ENCODE results near the gene HCN3.
"Not testable (repeated sequence)": the region's sequence is repeated elsewhere in the genome, so short reads cannot be mapped to it uniquely, and the experiment has no call there.

The HCN3 gene

DNA sequence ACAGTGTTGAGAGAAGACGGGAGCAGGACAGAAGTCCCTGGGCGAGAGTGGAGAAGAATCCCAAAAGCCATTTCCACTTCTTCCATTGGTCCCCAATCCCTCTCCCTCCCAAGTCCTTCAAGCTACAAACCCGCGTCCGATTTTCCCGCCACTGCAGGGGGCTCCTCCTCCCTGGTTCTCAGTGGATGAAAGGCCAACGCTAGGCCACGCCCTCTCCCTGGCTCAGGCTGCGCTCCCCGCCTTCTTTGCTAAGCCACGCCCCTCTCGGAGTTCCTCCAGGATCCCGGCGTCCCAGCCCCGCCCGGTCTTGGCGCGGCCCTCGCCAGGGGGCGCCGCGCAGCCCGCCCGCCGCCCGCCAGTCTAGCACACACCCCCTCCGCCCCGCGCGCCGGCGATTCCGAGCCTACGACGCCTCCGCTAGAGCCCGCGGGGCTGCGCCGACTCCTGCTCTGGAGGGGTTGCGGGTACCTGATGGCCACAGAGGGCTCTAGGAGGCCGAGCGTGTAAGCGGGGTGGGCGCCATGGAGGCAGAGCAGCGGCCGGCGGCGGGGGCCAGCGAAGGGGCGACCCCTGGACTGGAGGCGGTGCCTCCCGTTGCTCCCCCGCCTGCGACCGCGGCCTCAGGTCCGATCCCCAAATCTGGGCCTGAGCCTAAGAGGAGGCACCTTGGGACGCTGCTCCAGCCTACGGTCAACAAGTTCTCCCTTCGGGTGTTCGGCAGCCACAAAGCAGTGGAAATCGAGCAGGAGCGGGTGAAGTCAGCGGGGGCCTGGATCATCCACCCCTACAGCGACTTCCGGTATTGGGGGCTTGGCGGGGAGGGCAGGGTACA, at the start of gene HCN3:
Gene HCN3, plus strand, starts transcription at position 394 of the 832 bp plus-strand sequence. Its CDS starts 128 bp downstream, at position 522.
- DNase-seq, result peak; percentile 99

DNA sequence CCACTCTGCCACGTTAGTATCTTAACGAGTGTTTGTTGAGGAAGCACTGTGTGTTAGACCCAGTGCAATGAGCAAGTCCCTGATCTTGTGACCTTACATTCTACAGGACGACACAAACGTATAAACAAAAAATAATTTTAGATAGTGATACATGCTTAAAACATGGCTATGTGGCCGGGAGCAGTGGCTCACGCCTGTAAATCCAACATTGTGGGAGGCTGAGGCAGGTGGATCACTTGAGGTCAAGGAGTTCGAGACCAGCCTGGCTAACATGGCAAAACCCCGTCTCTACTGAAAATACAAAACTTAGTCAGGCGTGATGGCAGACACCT, 49.2 kb upstream of the HCN3 start:
- no peak for DNase-seq

GRCh38 chr1:155231302-155231701, 46.0 kb upstream of the HCN3 start:
- not testable (repeated sequence) for DNase-seq

DNA sequence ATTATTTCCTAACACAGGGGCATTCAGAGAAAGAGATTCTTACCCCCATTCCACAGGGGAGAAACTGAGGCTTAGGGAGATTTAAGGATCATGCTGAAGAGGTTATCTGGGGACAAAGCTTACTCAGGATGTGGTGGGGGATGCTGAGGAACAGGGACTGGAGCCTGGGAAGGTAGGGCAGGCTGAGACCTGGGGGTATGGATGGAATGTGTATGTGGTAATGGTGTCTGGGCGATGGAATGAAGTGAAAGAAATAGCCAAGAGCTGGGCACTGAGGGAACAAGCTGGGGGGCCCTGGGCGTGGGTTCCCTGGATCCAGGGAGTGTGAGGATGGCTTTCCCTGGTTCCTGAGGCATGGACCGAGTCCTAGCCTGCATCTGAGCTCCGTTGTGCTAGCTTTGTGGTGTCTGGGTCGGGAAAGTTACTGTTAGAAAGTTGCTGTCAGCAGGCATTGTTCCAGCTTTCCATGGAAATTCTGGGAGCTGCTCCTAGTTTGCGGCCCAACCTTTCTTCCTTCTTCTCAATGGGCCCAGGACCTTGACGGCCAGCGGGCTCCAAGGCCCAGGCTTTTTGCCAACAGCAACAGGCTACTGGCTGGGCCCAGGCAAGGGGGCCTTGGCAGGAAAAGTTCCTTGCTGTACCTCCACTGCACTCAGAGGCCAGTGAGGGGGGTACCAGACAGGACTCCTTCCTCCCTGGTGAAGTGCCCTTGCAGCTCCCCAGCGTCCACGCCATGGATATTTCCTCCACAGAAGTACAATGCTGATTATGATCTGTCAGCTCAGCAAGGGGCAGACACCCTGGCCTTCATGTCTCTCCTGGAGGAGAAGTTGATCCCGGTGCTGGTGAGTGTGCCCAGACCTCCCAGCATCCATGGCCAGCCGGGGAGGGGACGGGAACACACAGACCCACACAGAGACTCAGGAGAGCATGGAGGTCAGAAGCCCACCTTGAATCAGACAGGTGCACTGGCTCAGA, 45.0 kb upstream of the HCN3 start:
- not testable (repeated sequence) for DNase-seq

- not testable (repeated sequence) for DNase-seq
These were observed 43.8 kb upstream of the HCN3 start for GRCh38 chr1:155233502-155233901.

GRCh38 chr1:155235375-155235774, 41.9 kb upstream of the HCN3 start:
- DNase-seq, result not testable (repeated sequence)

DNA sequence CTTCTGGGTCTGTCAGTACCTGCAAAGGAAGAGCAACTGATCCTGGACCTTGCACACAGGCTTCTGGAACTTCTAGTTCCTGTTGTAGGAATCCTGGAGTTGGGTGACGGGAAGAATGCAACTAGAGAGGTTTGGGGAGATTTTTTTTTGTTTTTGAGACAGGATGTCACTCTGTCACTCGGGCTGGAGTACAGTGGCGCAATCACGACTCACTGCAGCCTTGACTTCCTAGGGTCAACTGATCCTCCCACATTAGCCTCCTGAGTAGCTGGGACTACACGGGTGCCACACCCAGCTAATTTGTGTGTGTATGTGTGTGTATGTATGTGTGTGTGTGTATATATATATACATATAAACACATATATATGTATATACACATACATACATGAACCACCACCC, 40.8 kb upstream of the HCN3 start:
- DNase-seq, result no peak

DNA sequence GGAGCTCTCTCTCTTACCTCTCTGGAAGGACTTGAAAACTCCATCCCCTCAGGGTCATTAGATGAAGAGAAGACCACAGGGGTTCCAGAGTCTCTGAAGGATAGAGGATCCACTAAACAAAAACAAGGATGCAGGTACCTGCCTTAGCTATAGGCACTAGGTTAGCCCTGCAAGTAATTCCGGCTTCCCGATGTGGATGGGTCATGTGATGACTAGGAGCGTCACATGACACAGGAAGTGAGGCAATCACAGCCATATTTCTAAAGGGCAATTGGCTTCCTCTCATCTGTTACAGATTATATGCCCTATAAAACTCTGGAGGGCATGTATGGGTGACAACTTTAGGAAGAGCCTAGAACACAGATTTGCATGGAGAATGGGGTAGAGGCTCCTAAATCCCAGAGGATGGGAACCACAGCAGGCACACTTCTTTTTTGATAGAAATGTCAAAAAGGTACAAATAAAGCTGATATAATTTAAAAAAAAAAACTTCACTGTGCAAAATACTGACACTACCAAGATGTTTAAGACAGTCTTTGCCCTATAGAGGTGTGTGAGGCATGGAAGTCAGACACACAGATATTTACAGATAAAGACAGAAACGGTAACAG, 36.1 kb upstream of the HCN3 start:
- DNase-seq, result peak; percentile 72

GRCh38 chr1:155241841-155242264, 35.4 kb upstream of the HCN3 start:
- DNase-seq, result no peak

DNA sequence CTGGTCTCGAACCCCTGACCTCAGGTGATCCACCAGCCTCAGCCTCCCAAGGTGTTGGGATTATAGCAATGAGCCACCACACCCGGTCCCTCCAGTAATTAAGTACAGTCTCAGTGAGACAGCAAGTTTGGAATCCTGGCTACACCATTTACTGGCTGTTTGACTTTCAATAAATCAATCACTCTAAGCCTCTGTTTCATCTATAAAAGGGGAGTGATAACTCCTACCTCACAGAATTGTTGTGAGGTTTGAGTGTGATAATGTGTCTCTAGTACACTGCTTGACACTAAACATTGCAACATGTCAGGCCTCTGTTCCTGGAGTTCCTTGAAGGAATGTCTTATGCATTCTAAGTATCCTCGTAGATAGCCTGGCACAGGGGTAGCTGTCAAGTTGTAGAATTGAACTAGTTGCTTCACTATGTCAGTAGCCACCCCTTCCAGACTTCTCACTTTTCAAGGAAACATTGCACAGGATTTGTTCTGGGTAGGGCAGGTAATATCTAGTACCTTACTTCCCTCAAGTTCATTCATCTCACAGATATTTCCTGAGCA, 34.4 kb upstream of the HCN3 start:
- no peak for DNase-seq

DNA sequence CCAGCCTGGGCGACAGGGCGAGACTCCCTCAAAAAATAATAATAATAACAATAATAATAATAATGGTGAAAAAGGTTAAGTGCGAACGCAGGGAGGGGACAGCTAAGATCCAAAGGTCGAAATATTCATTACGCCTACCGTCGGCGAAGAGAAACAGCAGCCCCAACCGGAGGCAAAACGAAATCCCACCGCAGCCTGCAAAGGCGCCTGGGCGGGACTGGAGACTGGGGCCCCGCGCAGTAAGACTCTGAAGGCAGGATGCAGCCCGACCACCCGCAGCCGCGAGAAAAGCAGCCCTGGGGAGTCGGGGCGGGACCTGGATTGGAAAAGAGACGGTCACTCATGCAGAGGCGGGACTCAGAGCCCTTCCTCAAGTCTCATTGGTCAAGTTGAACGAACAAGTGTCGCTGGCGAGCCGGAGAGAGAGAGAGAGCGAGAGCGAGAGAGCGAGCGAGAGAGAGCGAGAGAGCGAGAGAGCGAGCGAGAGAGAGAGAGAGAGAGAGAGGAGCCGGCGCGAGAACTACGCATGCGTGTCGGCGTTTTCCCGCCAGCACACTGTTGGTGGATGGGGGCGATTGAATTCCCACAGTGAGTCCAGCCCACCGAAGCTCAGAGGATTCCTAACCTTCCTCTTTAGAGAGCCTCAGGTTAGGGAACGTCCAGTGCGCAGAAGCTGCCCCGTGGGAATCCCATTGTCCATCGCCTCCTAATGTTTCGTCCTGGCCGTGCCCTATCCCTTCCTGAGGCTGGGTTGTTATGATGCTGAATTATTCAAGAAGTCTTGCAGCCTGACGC, 32.7 kb upstream of the HCN3 start:
- DNase-seq, result peak; percentile 98

DNA sequence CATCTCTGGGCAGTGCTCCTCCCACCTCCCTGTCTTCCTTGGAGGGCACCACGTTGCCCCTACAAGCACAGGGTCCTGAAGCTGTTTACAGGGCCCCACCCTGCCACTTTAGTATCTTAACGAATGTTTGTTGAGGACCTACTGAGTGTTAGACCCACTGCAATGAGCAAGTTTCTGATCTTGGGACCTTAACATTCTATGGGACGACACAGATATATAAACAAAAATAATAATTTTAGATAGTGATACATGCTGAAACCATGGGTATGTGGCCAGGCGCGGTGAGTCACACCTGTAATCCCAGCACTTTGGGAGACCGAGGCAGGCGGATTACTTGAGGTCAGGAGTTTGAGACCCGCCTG, 32.1 kb upstream of the HCN3 start:
- no peak for DNase-seq

- not testable (repeated sequence) for DNase-seq
These were observed 30.5 kb upstream of the HCN3 start for GRCh38 chr1:155246796-155247195.

GRCh38 chr1:155247667-155248553, 29.4 kb upstream of the HCN3 start:
- no peak for DNase-seq

- DNase-seq, result no peak
These were observed 27.0 kb upstream of the HCN3 start for GRCh38 chr1:155250246-155250632.

DNA sequence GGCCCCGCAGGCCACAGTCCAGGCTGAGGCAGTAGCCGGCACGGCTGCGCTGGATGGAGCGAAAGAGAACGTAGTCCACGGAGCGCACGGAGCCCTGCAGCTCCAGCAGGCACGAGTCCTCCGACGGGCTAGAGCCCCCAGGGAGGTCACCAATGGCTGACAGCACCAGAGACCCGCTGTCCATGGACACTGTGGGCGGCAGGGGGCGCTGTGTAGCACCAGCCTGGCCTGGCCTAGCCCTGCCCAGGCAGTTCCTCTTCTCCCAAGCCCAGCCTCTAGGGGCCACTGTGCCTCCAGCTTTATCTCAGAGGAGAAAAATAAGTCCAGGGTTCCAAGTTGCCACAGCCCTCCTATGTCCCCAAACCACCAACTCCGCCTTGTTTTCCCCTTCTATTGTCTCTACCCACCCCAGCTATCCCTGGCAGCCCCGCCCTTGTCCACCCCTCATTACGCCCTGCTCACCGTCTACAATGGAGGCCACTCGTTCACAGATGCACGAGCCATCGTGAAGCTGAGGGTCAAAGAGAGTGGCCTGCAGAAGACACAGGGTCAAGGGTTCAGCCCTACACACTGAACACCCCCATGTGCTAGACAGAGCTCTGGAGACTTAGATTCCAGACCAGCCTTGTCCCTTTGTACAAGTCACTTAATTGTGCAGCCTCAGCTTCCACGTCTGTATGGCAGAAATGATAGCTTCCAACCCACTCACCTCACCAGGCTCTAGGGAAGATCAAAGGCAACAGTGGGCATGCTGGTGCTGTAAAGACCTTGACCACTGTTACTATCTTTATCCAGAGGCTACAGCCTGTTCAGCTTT, 26.4 kb upstream of the HCN3 start:
- DNase-seq, result peak; percentile 95

- DNase-seq, result no peak
These were observed 25.7 kb upstream of the HCN3 start for GRCh38 chr1:155251566-155251965.

DNA sequence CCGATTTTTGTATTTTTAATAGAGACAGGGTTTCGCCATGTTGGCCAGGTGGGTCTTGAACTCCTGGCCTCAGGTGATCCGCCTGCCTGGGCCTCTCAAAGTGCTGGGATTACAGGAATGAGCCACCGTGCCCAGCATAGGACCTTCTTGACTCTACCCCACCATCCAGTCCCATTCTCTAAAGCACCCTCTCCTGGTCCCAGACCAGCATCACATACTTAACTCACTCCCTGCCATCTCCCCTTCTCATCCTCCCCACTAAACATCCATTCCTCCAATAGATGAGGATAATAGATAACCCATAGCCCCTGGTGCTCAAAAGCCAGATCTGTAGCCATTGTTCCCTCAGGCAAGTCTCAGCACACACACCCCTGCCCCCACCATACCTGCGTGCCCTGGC, 24.1 kb upstream of the HCN3 start:
- no peak for DNase-seq

DNA sequence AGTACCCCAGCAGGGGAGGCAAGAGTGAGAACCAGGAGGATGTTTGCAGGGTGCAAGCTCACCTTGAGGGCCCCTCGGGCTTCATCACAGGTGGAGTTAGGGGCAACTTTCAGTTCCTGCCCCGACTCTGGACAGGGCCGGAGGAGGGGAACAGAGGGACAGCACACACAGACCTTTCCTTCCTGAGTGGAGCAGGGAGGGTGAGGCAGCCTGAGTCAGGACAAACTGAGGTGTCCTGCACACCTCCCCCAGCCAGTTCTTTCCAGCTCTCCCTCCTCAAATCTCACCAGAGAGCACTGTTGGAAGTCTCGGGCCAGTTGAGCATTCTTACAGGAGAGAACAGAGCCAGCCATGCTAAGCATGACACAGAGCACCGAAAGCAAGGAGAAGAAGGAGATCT, 23.5 kb upstream of the HCN3 start:
- no peak for DNase-seq

DNA sequence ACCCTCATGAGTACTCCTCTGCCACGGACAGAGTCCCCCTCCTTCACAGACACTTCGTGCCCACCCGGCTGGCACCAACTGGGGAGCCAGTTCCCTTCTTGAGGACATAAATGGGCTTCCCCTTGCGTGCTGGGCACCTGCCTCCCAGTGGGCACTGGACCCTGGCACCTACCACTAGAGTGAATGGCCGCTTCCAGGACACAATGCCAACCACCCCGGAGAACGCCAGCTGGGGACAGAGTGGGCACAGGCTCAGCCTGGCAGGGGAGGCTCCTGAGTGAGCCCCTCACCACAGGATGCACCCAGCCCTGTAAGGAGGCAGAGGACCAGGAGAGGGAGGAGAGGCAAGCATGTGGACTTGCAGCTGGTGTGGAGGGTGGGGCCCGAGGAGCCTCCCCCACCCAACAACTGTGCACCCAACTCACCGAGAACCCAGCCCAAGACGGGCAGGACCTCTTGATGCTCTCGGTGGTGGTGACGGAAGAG, 23.0 kb upstream of the HCN3 start:
- no peak for DNase-seq

Measured in NCI-H187 treated with DMSO at 0.1 percent for 48 hours (cell line).